SW480 (cell line): ENCODE results near the gene NECTIN2.
A peak's percentile ranks its signal among the peaks of the same experiment; 100 is the strongest.
"Not testable (repeated sequence)": the region's sequence is repeated elsewhere in the genome, so short reads cannot be mapped to it uniquely, and the experiment has no call there.

Experiments used
- DNase-seq: peaks from one replicate; pipeline ENCODE4 v3.0.0-alpha.2; 2016; ENCODE audit warnings: low spot score

NECTIN2 gene

GRCh38 chr19:44884566-44884965 lies 38.5 kb downstream of the NECTIN2 start:
- no peak for DNase-seq

GRCh38 chr19:44886141-44886540 lies 40.0 kb downstream of the NECTIN2 start:
- DNase-seq, result no peak

- DNase-seq, result no peak
These were observed 41.6 kb downstream of the NECTIN2 start for GRCh38 chr19:44887648-44888047.

- DNase-seq, result not testable (repeated sequence)
These were observed 42.2 kb downstream of the NECTIN2 start for GRCh38 chr19:44888335-44888734.

- DNase-seq, result no peak
These were observed 43.8 kb downstream of the NECTIN2 start for GRCh38 chr19:44889830-44890365.

- peak; percentile 100 for DNase-seq
These were observed 44.4 kb downstream of the NECTIN2 start for GRCh38 chr19:44890366-44891015.

- DNase-seq, result peak; percentile 100
These were observed 45.2 kb downstream of the NECTIN2 start, which contains the start of gene TOMM40 for GRCh38 chr19:44891016-44891882. TSS of gene TOMM40 (plus strand) at chr19:44891254. CDS start at chr19:44891416, 162 bp downstream.

- no peak for DNase-seq
These were observed 46.8 kb downstream of the NECTIN2 start for GRCh38 chr19:44892932-44893331.

GRCh38 chr19:44893332-44894051 lies 47.4 kb downstream of the NECTIN2 start:
- DNase-seq, result no peak

GRCh38 chr19:44894052-44894400 lies 47.9 kb downstream of the NECTIN2 start:
- DNase-seq, result no peak

GRCh38 chr19:44894946-44895345 lies 48.8 kb downstream of the NECTIN2 start:
- no peak for DNase-seq

- no peak for DNase-seq
These were observed 51.7 kb downstream of the NECTIN2 start for GRCh38 chr19:44897835-44898234.

- no peak for DNase-seq
These were observed 54.5 kb downstream of the NECTIN2 start for GRCh38 chr19:44900328-44901244.

- no peak for DNase-seq
These were observed 57.1 kb downstream of the NECTIN2 start for GRCh38 chr19:44903216-44903601.

GRCh38 chr19:44903602-44904425 lies 57.7 kb downstream of the NECTIN2 start:
- peak; percentile 40 for DNase-seq

GRCh38 chr19:44904426-44904994 lies 58.4 kb downstream of the NECTIN2 start:
- no peak for DNase-seq

GRCh38 chr19:44905437-44906160 lies 59.5 kb downstream of the NECTIN2 start, which contains the start of gene APOE:
TSS of gene APOE (plus strand) at chr19:44905796. CDS start at chr19:44906625, 829 bp downstream.
- peak; percentile 53 for DNase-seq

GRCh38 chr19:44907613-44908012 lies 61.5 kb downstream of the NECTIN2 start:
- DNase-seq, result no peak
